SK-N-SH (cell line): ENCODE data around the gene ATP13A5. TPM values are rescaled to one million over a fixed set of nuclear protein-coding genes. Genes with fewer than 3 reads are reported as not detected.

Source experiments
- CTCF ChIA-PET: fragments of 300-600, 350-600 bp; formaldehyde crosslinking; extraction: SDS; loops from one replicate; lab custom pipeline; 2021; lab: Yijun Ruan, JAX
- POLR2A ChIA-PET: fragments of 350-600 bp; sonication (Branson Sonifier 250); formaldehyde crosslinking; extraction: SDS; loops from one replicate; lab custom pipeline; 2020; ENCODE audit warnings: antibody characterized with exemption, inconsistent platforms; lab: Yijun Ruan, JAX
- DNase-seq: peaks from one replicate; pipeline ENCODE4 v3.0.0; 2012
- H2AFZ ChIP-seq: fragments of 200-600 bp; sonication (generic); 2 replicates; pipeline ENCODE4 v1.8.1; 2016; ENCODE audit warnings: antibody characterized with exemption, mild to moderate bottlenecking, low read depth
- H3F3A ChIP-seq: fragments of 200-600 bp; sonication (generic); replicated peaks from 2 replicates; pipeline ENCODE3; 2016; ENCODE audit warnings: antibody characterized with exemption, mild to moderate bottlenecking; ENCODE audit not compliant: insufficient read depth
- H3K27ac ChIP-seq, 2 experiments: fragments of 200-500 bp in 1 of 2; fragments of 200-600 bp in 1 of 2; sonication (Bioruptor generic) in 1 of 2; sonication (generic), shearing (Covaris generic) in 1 of 2; 2 replicates each; pipeline versions ENCODE4 v1.5.1 to v1.6.1; 2014 to 2016; ENCODE audit warnings: low read depth in 2 of 2, inconsistent platforms in 1 of 2, low read length in 1 of 2, mild to moderate bottlenecking in 1 of 2, mixed read lengths in 1 of 2
- H3K27me3 ChIP-seq: fragments of 200-600 bp; sonication (generic), shearing (Covaris generic); 2 replicates; pipeline ENCODE4 v1.6.1; 2016; ENCODE audit warnings: mixed run types; ENCODE audit not compliant: insufficient read depth
- H3K36me3 ChIP-seq, 2 experiments: fragments of 200-500 bp in 1 of 2; fragments of 200-600 bp in 1 of 2; sonication (Bioruptor generic) in 1 of 2; sonication (generic) in 1 of 2; replicated peaks in 1 of 2; 2 replicates each; pipeline versions ENCODE3 to v1.5.1; 2014 to 2016; ENCODE audit warnings: low read length in 1 of 2, mild to moderate bottlenecking in 1 of 2; ENCODE audit not compliant: insufficient read depth in 2 of 2, control insufficient read depth in 1 of 2
- H3K4me1 ChIP-seq, 2 experiments: fragments of 200-500 bp in 1 of 2; fragments of 200-600 bp in 1 of 2; sonication (Bioruptor generic) in 1 of 2; sonication (generic), shearing (Covaris generic) in 1 of 2; 2 replicates each; pipeline versions ENCODE4 v1.5.1 to v1.6.1; 2014 to 2016; ENCODE audit warnings: low read depth in 1 of 2, low read length in 1 of 2, mixed run types in 1 of 2; ENCODE audit not compliant: insufficient read depth in 2 of 2, control insufficient read depth in 1 of 2
- H3K4me2 ChIP-seq: fragments of 200-600 bp; sonication (generic), shearing (Covaris generic); 2 replicates; pipeline ENCODE4 v1.6.1; 2017; ENCODE audit warnings: mixed run types
- H3K4me3 ChIP-seq, 2 experiments: fragments of 200-500 bp in 1 of 2; fragments of 200-600 bp in 1 of 2; sonication (Bioruptor generic) in 1 of 2; sonication (generic), shearing (Covaris generic) in 1 of 2; 2 replicates each; pipeline versions ENCODE4 v1.5.1 to v1.8.1; 2014 to 2016; ENCODE audit warnings: low read depth in 2 of 2, inconsistent platforms in 1 of 2, low read length in 1 of 2, mild to moderate bottlenecking in 1 of 2, mixed read lengths in 1 of 2, moderate library complexity in 1 of 2
- H3K79me2 ChIP-seq: fragments of 200-600 bp; sonication (generic); 2 replicates; pipeline ENCODE4 v1.8.1; 2017; ENCODE audit warnings: mild to moderate bottlenecking; ENCODE audit not compliant: insufficient read depth
- H3K9ac ChIP-seq: fragments of 200-600 bp; sonication (generic); 2 replicates; pipeline ENCODE4 v1.6.1; 2017; ENCODE audit warnings: mixed run types
- H3K9me2 ChIP-seq: fragments of 200-600 bp; sonication (generic); 2 replicates; pipeline ENCODE4 v1.6.1; 2017; ENCODE audit warnings: mixed run types
- H3K9me3 ChIP-seq: fragments of 200-600 bp; sonication (generic); 2 replicates; pipeline ENCODE4 v1.6.1; 2017; ENCODE audit warnings: mixed run types, mild to moderate bottlenecking, moderate library complexity
- H4K20me1 ChIP-seq: fragments of 200-600 bp; sonication (generic); 2 replicates; pipeline ENCODE4 v1.6.1; 2017; ENCODE audit warnings: mild to moderate bottlenecking, mixed run types; ENCODE audit not compliant: insufficient read depth
- CHD2 ChIP-seq: fragments of 150-350 bp; IDR thresholded peaks from 2 replicates; pipeline ENCODE4 v1.6.1; 2018; ENCODE audit warnings: low read length; ENCODE audit not compliant: partially characterized antibody
- EP300 ChIP-seq, 2 experiments: IDR thresholded peaks; 2 replicates each; pipeline versions ENCODE4 v1.4.0 to v1.6.1; 2012; ENCODE audit warnings: borderline replicate concordance in 1 of 2, low read depth in 1 of 2, low read length in 1 of 2
- FOXM1 ChIP-seq: IDR thresholded peaks from 2 replicates; pipeline ENCODE4 v1.4.0; 2012; ENCODE audit warnings: low read depth, mild to moderate bottlenecking
- GABPA ChIP-seq: IDR thresholded peaks from 2 replicates; pipeline ENCODE4 v1.4.0; 2012; ENCODE audit warnings: low read depth, mild to moderate bottlenecking
- GATA2 ChIP-seq: sonication (generic); formaldehyde crosslinking; IDR thresholded peaks from 2 replicates; pipeline ENCODE4 v1.5.0; 2020; ENCODE audit warnings: mild to moderate bottlenecking, missing genetic modification reagents
- MEF2A ChIP-seq: IDR thresholded peaks from 2 replicates; pipeline ENCODE4 v1.4.0; 2012; ENCODE audit warnings: low read depth, borderline replicate concordance
- MXI1 ChIP-seq: IDR thresholded peaks from 2 replicates; pipeline ENCODE4 v1.6.1; 2012; ENCODE audit warnings: mild to moderate bottlenecking, low read depth, low read length, improper control_type of control experiment
- NFIC ChIP-seq: IDR thresholded peaks from 2 replicates; pipeline ENCODE4 v1.4.0; 2012; ENCODE audit warnings: borderline replicate concordance
- POLR2AphosphoS5 ChIP-seq: IDR thresholded peaks from 2 replicates; pipeline ENCODE4 v1.6.1; 2012; ENCODE audit warnings: low read depth, low read length
- RAD21 ChIP-seq: IDR thresholded peaks from 2 replicates; pipeline ENCODE4 v1.6.1; 2012; ENCODE audit warnings: mild to moderate bottlenecking, low read length
- RCOR1 ChIP-seq: fragments of 150-350 bp; IDR thresholded peaks from 2 replicates; pipeline ENCODE4 v1.6.1; 2017; ENCODE audit warnings: antibody characterized with exemption, low read length
- RFX5 ChIP-seq: IDR thresholded peaks from 2 replicates; pipeline ENCODE4 v1.6.1; 2012; ENCODE audit warnings: mild to moderate bottlenecking, improper control_type of control experiment, low read length
- RXRA ChIP-seq: IDR thresholded peaks from 2 replicates; pipeline ENCODE4 v1.4.0; 2012; ENCODE audit warnings: low read depth, mild to moderate bottlenecking, borderline replicate concordance
- SMC3 ChIP-seq: IDR thresholded peaks from 2 replicates; pipeline ENCODE4 v1.6.1; 2012; ENCODE audit warnings: low read depth, low read length, improper control_type of control experiment
- TEAD4 ChIP-seq: IDR thresholded peaks from 2 replicates; pipeline ENCODE4 v1.4.0; 2012; ENCODE audit warnings: mild to moderate bottlenecking, borderline replicate concordance; ENCODE audit not compliant: insufficient read depth
- YY1 ChIP-seq: IDR thresholded peaks from 2 replicates; pipeline ENCODE4 v1.4.0; 2012; ENCODE audit warnings: low read depth, mild to moderate bottlenecking
- WGBS: methylation state at CpG from one replicate; pipeline ENCODE4 v1.1.6; 2017; ENCODE audit warnings: low lambda C conversion rate; 5-methylcytosine and 5-hydroxymethylcytosine counted together
- polyA plus RNA-seq, 3 experiments: library from polyadenylated mRNA; depleted of rRNA; stranded (reverse); fragments of >200 nt; gene quantifications; 2 replicates each; pipeline ENCODE4 v1.2.3, GENCODE V29; 2012
- TF ChIP-seq, protein P1 (sequence below): IDR thresholded peaks from 2 replicates; pipeline ENCODE4 v1.4.0; 2012; ENCODE audit warnings: low read depth
- TF ChIP-seq, protein P2 (sequence below): fragments of 200-600 bp; sonication (generic); IDR thresholded peaks from 2 replicates; pipeline ENCODE4 v1.6.1; 2017; ENCODE audit warnings: antibody characterized with exemption, mild to moderate bottlenecking, moderate library complexity
- TF ChIP-seq, protein P3 (sequence below): fragments of 150-350 bp; IDR thresholded peaks from 2 replicates; pipeline ENCODE4 v1.6.1; 2017; ENCODE audit warnings: antibody characterized with exemption, low read length, low read depth, borderline replicate concordance
- TF ChIP-seq, protein P4 (sequence below): IDR thresholded peaks from 2 replicates; pipeline ENCODE4; 2012
- TF ChIP-seq, protein P5 (sequence below): fragments of 150-350 bp; IDR thresholded peaks from 2 replicates; pipeline ENCODE4 v1.6.1; 2016; ENCODE audit warnings: mild to moderate bottlenecking, low read depth, low read length

Gene ATP13A5
- polyA plus RNA-seq, 1 of the 3 experiments (the other 2 are of a cell fraction): not detected

DNA sequence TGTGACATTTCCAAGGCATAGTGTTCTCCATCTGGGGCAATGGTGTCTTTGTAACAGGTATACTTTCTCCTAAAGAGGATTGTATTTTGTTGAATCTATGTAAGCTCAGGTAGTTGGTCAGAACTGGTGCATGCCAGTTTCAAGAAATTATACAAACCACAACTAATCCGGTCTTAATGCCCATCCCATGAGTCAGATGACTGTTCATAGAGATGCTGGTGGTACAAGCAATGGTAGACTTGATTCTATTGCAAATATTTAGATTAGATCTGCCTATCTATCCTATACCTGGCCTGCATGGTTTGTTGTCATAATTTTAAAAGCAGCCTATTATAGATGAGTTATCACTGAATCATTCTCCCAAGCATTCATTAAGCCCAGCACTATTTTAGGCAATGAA lies 43.5 kb downstream of the ATP13A5 start:
- H3K4me1 ChIP-seq: no peaks in the 10 kb centered on the region
- H3F3A ChIP-seq: no peaks in the 10 kb centered on the region
- ChIA-PET CTCF (interaction anchor here (0.7 kb wide), 1 partner anchor 662 kb away, joined by 3 read pairs; no protein-coding TSS in a partner anchor), POLR2A (no interaction called here)
- 0% methylated on average over 1 of the region's 1 CpG for WGBS
- H3K79me2 ChIP-seq: no peaks in the 10 kb centered on the region
- H3K9me2 ChIP-seq: no peaks in the 10 kb centered on the region
- no peaks in the 10 kb centered on the region for H3K9me3 ChIP-seq
- no peak overlapping the region for H3K4me2 ChIP-seq
- no peak overlapping the region for H2AFZ ChIP-seq
- H3K27ac ChIP-seq: no peak overlapping the region
- DNase-seq: no peak
- no peaks in the 10 kb centered on the region for H3K27me3 ChIP-seq
- no peaks in the 10 kb centered on the region for H3K36me3 ChIP-seq
- no peaks in the 10 kb centered on the region for H4K20me1 ChIP-seq
- H3K4me3 ChIP-seq: no peak overlapping the region
- no peak for TF ChIP-seq RCOR1
- TF ChIP-seq, protein P1, sequence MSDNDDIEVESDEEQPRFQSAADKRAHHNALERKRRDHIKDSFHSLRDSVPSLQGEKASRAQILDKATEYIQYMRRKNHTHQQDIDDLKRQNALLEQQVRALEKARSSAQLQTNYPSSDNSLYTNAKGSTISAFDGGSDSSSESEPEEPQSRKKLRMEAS: no peak
- TF ChIP-seq, protein P2, sequence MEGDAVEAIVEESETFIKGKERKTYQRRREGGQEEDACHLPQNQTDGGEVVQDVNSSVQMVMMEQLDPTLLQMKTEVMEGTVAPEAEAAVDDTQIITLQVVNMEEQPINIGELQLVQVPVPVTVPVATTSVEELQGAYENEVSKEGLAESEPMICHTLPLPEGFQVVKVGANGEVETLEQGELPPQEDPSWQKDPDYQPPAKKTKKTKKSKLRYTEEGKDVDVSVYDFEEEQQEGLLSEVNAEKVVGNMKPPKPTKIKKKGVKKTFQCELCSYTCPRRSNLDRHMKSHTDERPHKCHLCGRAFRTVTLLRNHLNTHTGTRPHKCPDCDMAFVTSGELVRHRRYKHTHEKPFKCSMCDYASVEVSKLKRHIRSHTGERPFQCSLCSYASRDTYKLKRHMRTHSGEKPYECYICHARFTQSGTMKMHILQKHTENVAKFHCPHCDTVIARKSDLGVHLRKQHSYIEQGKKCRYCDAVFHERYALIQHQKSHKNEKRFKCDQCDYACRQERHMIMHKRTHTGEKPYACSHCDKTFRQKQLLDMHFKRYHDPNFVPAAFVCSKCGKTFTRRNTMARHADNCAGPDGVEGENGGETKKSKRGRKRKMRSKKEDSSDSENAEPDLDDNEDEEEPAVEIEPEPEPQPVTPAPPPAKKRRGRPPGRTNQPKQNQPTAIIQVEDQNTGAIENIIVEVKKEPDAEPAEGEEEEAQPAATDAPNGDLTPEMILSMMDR: no peak
- no peak for TF ChIP-seq GABPA
- TF ChIP-seq MEF2A: no peak
- TF ChIP-seq POLR2AphosphoS5: no peak
- TF ChIP-seq CHD2: no peak
- no peak for TF ChIP-seq RXRA
- no peak for TF ChIP-seq EP300 (IDR thresholded peaks at IDR 0.05; ENCODE audit: borderline replicate concordance in 1 of 2, low read depth in 1 of 2, low read length in 1 of 2)
- TF ChIP-seq, protein P3, sequence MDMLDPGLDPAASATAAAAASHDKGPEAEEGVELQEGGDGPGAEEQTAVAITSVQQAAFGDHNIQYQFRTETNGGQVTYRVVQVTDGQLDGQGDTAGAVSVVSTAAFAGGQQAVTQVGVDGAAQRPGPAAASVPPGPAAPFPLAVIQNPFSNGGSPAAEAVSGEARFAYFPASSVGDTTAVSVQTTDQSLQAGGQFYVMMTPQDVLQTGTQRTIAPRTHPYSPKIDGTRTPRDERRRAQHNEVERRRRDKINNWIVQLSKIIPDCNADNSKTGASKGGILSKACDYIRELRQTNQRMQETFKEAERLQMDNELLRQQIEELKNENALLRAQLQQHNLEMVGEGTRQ: no peak
- no peak for TF ChIP-seq MXI1
- TF ChIP-seq, protein P4, sequence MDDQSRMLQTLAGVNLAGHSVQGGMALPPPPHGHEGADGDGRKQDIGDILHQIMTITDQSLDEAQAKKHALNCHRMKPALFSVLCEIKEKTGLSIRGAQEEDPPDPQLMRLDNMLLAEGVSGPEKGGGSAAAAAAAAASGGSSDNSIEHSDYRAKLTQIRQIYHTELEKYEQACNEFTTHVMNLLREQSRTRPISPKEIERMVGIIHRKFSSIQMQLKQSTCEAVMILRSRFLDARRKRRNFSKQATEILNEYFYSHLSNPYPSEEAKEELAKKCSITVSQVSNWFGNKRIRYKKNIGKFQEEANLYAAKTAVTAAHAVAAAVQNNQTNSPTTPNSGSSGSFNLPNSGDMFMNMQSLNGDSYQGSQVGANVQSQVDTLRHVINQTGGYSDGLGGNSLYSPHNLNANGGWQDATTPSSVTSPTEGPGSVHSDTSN: no peak
- TF ChIP-seq GATA2: no peak
- TF ChIP-seq RFX5: no peak
- no peak overlapping the region for H3K9ac ChIP-seq

DNA sequence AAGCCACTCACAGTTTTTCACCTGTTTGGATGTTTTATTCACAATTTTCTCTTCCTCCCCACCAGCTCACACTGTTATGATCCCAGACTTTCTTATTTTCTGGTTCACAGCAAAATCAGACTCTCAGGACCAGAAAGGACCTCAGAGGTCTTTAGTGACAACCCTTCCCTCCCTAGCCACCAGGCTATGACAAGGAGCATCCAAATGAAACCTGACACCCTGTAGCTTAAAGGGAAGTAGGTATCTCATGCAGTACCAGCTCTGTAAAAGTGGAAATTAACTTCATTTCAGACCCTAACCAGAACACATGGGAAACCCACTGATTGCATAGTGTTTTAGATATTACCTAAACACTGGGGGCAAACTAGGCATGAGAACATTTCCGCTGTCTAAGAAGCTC lies 45.3 kb downstream of the ATP13A5 start:
- ChIA-PET CTCF (interaction anchor here (0.8 kb wide), 1 partner anchor 9 kb away, joined by 4 read pairs; no protein-coding TSS in a partner anchor), POLR2A (no interaction called here)
- H3K9ac ChIP-seq: no peak overlapping the region
- no peaks in the 10 kb centered on the region for H3K9me3 ChIP-seq
- H3F3A ChIP-seq: no peaks in the 10 kb centered on the region
- no peaks in the 10 kb centered on the region for H3K27me3 ChIP-seq
- H2AFZ ChIP-seq: no peak overlapping the region
- no peaks in the 10 kb centered on the region for H3K4me1 ChIP-seq
- H3K27ac ChIP-seq: no peak overlapping the region
- no peak overlapping the region for H3K4me2 ChIP-seq
- H3K4me3 ChIP-seq: no peak overlapping the region
- no peak for DNase-seq
- H3K79me2 ChIP-seq: no peaks in the 10 kb centered on the region
- H4K20me1 ChIP-seq: no peaks in the 10 kb centered on the region
- 23% methylated on average over 1 of the region's 1 CpG for WGBS
- H3K36me3 ChIP-seq: no peaks in the 10 kb centered on the region
- H3K9me2 ChIP-seq: no peaks in the 10 kb centered on the region
- no peak for TF ChIP-seq SMC3
- TF ChIP-seq, protein P5, sequence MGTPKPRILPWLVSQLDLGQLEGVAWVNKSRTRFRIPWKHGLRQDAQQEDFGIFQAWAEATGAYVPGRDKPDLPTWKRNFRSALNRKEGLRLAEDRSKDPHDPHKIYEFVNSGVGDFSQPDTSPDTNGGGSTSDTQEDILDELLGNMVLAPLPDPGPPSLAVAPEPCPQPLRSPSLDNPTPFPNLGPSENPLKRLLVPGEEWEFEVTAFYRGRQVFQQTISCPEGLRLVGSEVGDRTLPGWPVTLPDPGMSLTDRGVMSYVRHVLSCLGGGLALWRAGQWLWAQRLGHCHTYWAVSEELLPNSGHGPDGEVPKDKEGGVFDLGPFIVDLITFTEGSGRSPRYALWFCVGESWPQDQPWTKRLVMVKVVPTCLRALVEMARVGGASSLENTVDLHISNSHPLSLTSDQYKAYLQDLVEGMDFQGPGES: no peak
- TF ChIP-seq NFIC: no peak
- TF ChIP-seq, protein P2: no peak
- TF ChIP-seq FOXM1: no peak
- TF ChIP-seq MEF2A: no peak
- no peak for TF ChIP-seq RAD21
- TF ChIP-seq RFX5: no peak
- no peak for TF ChIP-seq YY1
- TF ChIP-seq, protein P1: no peak
- TF ChIP-seq TEAD4: no peak
